OCI-LY3 (cell line): Measurements from ENCODE around the gene DYRK1B.

Experiments
- EZH2phosphoT487 ChIP-seq: fragments of 200-600 bp; shearing (Covaris generic); IDR thresholded peaks from 2 replicates; pipeline ENCODE4 v1.6.1; 2018; ENCODE audit warnings: antibody characterized with exemption, mixed run types, low read depth
- TF ChIP-seq, protein P1 (sequence below): fragments of 200-600, 300-600 bp; sonication (generic); IDR thresholded peaks from 2 replicates; pipeline ENCODE4 v1.5.1; 2014; ENCODE audit warnings: antibody characterized with exemption, low read length, low read depth

- TF ChIP-seq, protein P1, sequence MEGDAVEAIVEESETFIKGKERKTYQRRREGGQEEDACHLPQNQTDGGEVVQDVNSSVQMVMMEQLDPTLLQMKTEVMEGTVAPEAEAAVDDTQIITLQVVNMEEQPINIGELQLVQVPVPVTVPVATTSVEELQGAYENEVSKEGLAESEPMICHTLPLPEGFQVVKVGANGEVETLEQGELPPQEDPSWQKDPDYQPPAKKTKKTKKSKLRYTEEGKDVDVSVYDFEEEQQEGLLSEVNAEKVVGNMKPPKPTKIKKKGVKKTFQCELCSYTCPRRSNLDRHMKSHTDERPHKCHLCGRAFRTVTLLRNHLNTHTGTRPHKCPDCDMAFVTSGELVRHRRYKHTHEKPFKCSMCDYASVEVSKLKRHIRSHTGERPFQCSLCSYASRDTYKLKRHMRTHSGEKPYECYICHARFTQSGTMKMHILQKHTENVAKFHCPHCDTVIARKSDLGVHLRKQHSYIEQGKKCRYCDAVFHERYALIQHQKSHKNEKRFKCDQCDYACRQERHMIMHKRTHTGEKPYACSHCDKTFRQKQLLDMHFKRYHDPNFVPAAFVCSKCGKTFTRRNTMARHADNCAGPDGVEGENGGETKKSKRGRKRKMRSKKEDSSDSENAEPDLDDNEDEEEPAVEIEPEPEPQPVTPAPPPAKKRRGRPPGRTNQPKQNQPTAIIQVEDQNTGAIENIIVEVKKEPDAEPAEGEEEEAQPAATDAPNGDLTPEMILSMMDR: no peak
- no peak for TF ChIP-seq EZH2phosphoT487
These were observed 6.5 kb upstream of the DYRK1B start for GRCh38 chr19:39840492-39840891.
